Putamen (tissue), 1 donor: ENCODE data around the gene TLK1.
"Not testable (repeated sequence)": the region's sequence is repeated elsewhere in the genome, so short reads cannot be mapped to it uniquely, and the experiment has no call there.

ENCODE experiments used
- DNase-seq: peaks from one replicate; pipeline ENCODE4 v3.0.0-alpha.2; 2016; ENCODE audit warnings: low spot score

TLK1 gene

GRCh38 chr2:171084128-171084527, 76.6 kb downstream of the TLK1 start:
- DNase-seq, result no peak

- DNase-seq, result no peak
These were observed 77.2 kb downstream of the TLK1 start for GRCh38 chr2:171083451-171083850.

- no peak for DNase-seq
These were observed 79.0 kb downstream of the TLK1 start for GRCh38 chr2:171081649-171082111.

GRCh38 chr2:171080607-171081006, 80.1 kb downstream of the TLK1 start:
- DNase-seq, result no peak

- not testable (repeated sequence) for DNase-seq
These were observed 84.3 kb downstream of the TLK1 start for GRCh38 chr2:171076422-171076821.

- DNase-seq, result no peak
These were observed 88.5 kb downstream of the TLK1 start for GRCh38 chr2:171072164-171072563.

- DNase-seq, result no peak
These were observed 91.3 kb downstream of the TLK1 start for GRCh38 chr2:171069286-171069956.

GRCh38 chr2:171066110-171066509, 94.6 kb downstream of the TLK1 start:
- no peak for DNase-seq

- DNase-seq, result no peak
These were observed 103.1 kb downstream of the TLK1 start for GRCh38 chr2:171057575-171057974.

GRCh38 chr2:171056307-171056706, 104.4 kb downstream of the TLK1 start:
- no peak for DNase-seq

GRCh38 chr2:171049691-171050090, 111.0 kb downstream of the TLK1 start:
- DNase-seq, result no peak

- DNase-seq, result no peak
These were observed 114.6 kb downstream of the TLK1 start for GRCh38 chr2:171046048-171046560.

GRCh38 chr2:171044416-171044815, 116.3 kb downstream of the TLK1 start:
- DNase-seq, result no peak

- no peak for DNase-seq
These were observed 118.3 kb downstream of the TLK1 start for GRCh38 chr2:171042253-171042969.

GRCh38 chr2:171036532-171036931, 124.2 kb downstream of the TLK1 start:
- DNase-seq, result no peak

GRCh38 chr2:171034315-171034714, 126.4 kb downstream of the TLK1 start:
- DNase-seq, result no peak

- no peak for DNase-seq
These were observed 135.5 kb downstream of the TLK1 start for GRCh38 chr2:171025214-171025613.

GRCh38 chr2:171018522-171018921, 142.2 kb downstream of the TLK1 start:
- DNase-seq, result no peak

GRCh38 chr2:171016125-171016524, 144.6 kb downstream of the TLK1 start:
- DNase-seq, result no peak

- DNase-seq, result peak; percentile 17
These were observed 146.8 kb downstream of the TLK1 start for GRCh38 chr2:171013851-171014250.

- no peak for DNase-seq
These were observed 151.3 kb downstream of the TLK1 start for GRCh38 chr2:171009386-171009785.

- DNase-seq, result no peak
These were observed 152.0 kb downstream of the TLK1 start for GRCh38 chr2:171008550-171009205.

- DNase-seq, result no peak
These were observed 155.9 kb downstream of the TLK1 start for GRCh38 chr2:171004833-171005232.
